GM12891 (cell line): ENCODE results near the gene EXD3.

Experiments
- PAX5 ChIP-seq: IDR thresholded peaks from 2 replicates; pipeline ENCODE4 v1.6.1; 2011; ENCODE audit warnings: low read length, moderate library complexity, mild to moderate bottlenecking; ENCODE audit not compliant: insufficient read depth, severe bottlenecking
- POLR2A ChIP-seq: IDR thresholded peaks from 2 replicates; pipeline ENCODE4 v1.6.1; 2011; ENCODE audit warnings: low read depth, low read length, control low read depth
- POLR2AphosphoS5 ChIP-seq: IDR thresholded peaks from 2 replicates; pipeline ENCODE4 v1.6.1; 2011; ENCODE audit warnings: low read depth, low read length, control low read depth
- TAF1 ChIP-seq: IDR thresholded peaks from 2 replicates; pipeline ENCODE4 v1.6.1; 2011; ENCODE audit warnings: low read depth, low read length, control low read depth

GRCh38 chr9:137277329-137278041 lies 145.5 kb downstream of the EXD3 start, which contains the start of gene TOR4A:
- TF ChIP-seq PAX5 (no peak), POLR2A (no peak), POLR2AphosphoS5 (0 out of 2 replicates have a peak, but pooled peaks have one; percentile 37), TAF1 (no peak)
